ENCODE data around the gene URB1. TPM values are rescaled to one million over a fixed set of nuclear protein-coding genes. Genes with fewer than 3 reads are reported as not detected.

URB1 gene
- total RNA-seq, 4 donors from 2014 or later, result 23.3 to 37.4 (median 24.9) TPM

DNA sequence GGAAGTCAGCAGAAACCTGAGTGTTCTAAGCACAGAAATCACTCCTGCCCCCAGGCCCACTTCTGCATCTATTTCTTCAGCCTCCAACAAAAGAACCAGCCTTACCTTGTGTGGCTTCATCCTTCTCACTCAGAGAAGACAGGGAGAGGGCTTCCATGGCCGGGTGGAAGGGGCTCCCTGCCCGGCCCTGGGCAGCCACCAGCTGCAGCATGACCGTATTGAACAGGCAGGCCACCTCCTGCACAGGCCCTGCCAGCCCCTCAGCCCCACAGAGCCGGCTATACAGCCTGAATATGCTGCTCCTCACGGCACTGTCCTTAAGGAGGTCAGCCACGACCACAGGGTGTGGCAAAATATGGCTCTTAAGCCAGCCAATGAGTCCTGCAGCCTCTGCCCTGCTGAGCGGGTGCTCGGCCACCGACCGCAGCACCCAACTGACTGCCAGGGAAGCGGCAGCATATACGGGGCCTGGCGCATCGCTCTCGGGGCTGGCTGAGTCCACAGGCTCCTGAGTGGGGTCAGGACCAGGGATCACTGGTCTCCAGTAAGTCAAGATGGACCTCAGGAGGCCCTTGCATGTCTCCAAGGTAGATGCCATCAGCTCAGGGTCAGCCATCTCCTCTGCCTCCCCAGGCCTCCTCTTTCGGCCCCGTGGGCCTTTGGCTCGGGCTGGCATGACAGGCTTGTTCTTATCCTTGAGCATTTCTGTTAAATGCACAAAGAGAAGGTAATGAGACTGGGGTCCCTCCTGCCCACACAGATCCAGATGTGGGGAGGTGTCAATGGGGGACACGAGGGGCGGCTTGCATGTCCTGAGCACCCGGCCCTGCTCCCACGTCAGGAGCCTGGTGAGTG is 76.2 kb downstream of the URB1 start:
- 94 to 96% methylated on average over 22 of the region's 22 CpGs for WGBS, 2 donors
- no peak for TF ChIP-seq POLR2A (IDR thresholded peaks at IDR 0.05)
- TF ChIP-seq, protein P1, sequence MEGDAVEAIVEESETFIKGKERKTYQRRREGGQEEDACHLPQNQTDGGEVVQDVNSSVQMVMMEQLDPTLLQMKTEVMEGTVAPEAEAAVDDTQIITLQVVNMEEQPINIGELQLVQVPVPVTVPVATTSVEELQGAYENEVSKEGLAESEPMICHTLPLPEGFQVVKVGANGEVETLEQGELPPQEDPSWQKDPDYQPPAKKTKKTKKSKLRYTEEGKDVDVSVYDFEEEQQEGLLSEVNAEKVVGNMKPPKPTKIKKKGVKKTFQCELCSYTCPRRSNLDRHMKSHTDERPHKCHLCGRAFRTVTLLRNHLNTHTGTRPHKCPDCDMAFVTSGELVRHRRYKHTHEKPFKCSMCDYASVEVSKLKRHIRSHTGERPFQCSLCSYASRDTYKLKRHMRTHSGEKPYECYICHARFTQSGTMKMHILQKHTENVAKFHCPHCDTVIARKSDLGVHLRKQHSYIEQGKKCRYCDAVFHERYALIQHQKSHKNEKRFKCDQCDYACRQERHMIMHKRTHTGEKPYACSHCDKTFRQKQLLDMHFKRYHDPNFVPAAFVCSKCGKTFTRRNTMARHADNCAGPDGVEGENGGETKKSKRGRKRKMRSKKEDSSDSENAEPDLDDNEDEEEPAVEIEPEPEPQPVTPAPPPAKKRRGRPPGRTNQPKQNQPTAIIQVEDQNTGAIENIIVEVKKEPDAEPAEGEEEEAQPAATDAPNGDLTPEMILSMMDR (IDR thresholded peaks at IDR 0.05), result no peak
- intact Hi-C loops (cut with DNase I; ENCODE audit: low total_unique reads), result no loop called here
- H3K4me3 ChIP-seq (ENCODE audit: low read depth, poor library complexity, severe bottlenecking), result no peak overlapping the region
- DNase-seq (ENCODE audit: low spot score in 2 of 2), result peak in 1 of 2 donors; percentile 75

- intact Hi-C loops (cut with DNase I; ENCODE audit: low total_unique reads), result no loop called here
- peak in 1 of 2 donors; percentile 77 for DNase-seq (ENCODE audit: low spot score in 2 of 2)
- H3K4me3 ChIP-seq (ENCODE audit: low read depth, poor library complexity, severe bottlenecking), result no peak overlapping the region
- 92 to 95% methylated on average over 14 of the region's 14 CpGs for WGBS, 2 donors
- no peak for TF ChIP-seq POLR2A (IDR thresholded peaks at IDR 0.05)
- TF ChIP-seq, protein P1 (IDR thresholded peaks at IDR 0.05), result no peak
These were observed 77.1 kb downstream of the URB1 start for GRCh38 chr21:32315511-32316281.

DNA sequence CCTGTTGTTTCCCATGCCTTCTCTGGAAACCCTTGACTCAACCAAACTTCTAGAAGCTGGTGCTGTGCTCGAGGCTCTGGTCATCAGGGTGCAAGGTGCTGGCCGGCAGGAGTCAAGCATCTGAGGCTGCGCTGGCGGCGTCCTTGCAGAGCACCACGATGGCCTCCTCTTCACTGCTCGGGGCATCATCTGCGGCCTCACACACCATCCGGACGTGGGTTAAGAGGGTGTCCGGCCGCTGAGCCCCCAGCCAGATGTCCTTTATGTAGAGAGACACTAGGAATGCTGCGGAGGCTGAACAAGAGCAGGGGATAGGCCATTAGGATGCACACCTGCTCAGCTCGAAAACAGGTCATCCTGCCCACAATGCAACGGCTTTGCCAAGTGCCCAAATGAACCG is 78.0 kb downstream of the URB1 start:
- H3K4me3 ChIP-seq (ENCODE audit: low read depth, poor library complexity, severe bottlenecking), result no peak overlapping the region
- WGBS, 2 donors, result 96 to 99% methylated on average over 12 to 16 of the region's 16 CpGs
- TF ChIP-seq, protein P1 (IDR thresholded peaks at IDR 0.05), result no peak
- TF ChIP-seq POLR2A (IDR thresholded peaks at IDR 0.05), result no peak
- intact Hi-C loops (cut with DNase I; ENCODE audit: low total_unique reads), result no loop called here
- DNase-seq (ENCODE audit: low spot score in 2 of 2), result peak in 1 of 2 donors; percentile 78

DNA sequence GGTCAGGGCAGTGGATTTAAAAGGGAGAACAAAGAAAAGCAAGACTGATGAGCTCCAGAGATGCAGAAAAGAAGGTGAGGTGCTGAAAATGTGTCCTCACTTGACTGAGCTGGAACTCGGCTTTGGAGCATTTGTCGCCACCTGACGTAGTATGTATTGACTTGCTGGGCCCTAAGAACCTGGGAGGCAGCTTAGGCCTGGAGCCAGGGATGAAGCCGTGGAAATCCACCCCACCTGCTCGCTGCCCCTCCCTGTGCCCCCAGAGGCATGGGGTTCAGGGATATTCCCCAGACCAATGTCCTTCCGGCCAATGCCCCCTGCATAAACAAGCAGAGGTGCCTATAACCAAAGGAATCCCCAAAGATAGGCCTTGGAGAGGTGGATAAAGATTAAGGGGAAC is 79.8 kb downstream of the URB1 start:
- WGBS, 2 donors, result 92% methylated on average over 6 of the region's 6 CpGs
- H3K4me3 ChIP-seq (ENCODE audit: low read depth, poor library complexity, severe bottlenecking), result no peak overlapping the region
- no peak for TF ChIP-seq POLR2A (IDR thresholded peaks at IDR 0.05)
- TF ChIP-seq, protein P1 (IDR thresholded peaks at IDR 0.05), result no peak
- peak in 1 of 2 donors; percentile 72 for DNase-seq (ENCODE audit: low spot score in 2 of 2)
- intact Hi-C loops (cut with DNase I; ENCODE audit: low total_unique reads), result no loop called here

- TF ChIP-seq, protein P1 (IDR thresholded peaks at IDR 0.05), result no peak
- no peak for TF ChIP-seq POLR2A (IDR thresholded peaks at IDR 0.05)
- no peak overlapping the region for H3K4me3 ChIP-seq (ENCODE audit: low read depth, poor library complexity, severe bottlenecking)
- WGBS, 2 donors, result 90 to 92% methylated on average over 5 of the region's 5 CpGs
- intact Hi-C loops (cut with DNase I; ENCODE audit: low total_unique reads), result no loop called here
- peak in 1 of 2 donors; percentile 63 for DNase-seq (ENCODE audit: low spot score in 2 of 2)
These were observed 80.5 kb downstream of the URB1 start for GRCh38 chr21:32312326-32312725.

All from lower leg skin (tissue), 4 donors.